Keratinocyte (primary cell): ENCODE results near the gene DHX58. TPM values are rescaled to one million over a fixed set of nuclear protein-coding genes. Genes with fewer than 3 reads are reported as not detected.

ENCODE experiments used
- DNase-seq: peaks from one replicate; pipeline ENCODE4 v3.0.0-alpha.2; 2011; ENCODE audit warnings: low read depth, missing footprints, low spot score
- FAIRE-seq: peaks from 2 replicates; lab custom pipeline; 2011; peaks lifted over from hg19 to GRCh38; lab: Jason Lieb, UNC
- H2AFZ ChIP-seq: 2 replicates; pipeline ENCODE4 v1.6.0; 2012; ENCODE audit warnings: low read length, control low read depth, inconsistent platforms; ENCODE audit not compliant: control insufficient read depth
- H3K27ac ChIP-seq: 2 replicates; pipeline ENCODE4 v1.5.1; 2011; ENCODE audit warnings: low read length; ENCODE audit not compliant: control insufficient read depth, insufficient read depth
- H3K27me3 ChIP-seq: 3 replicates; pipeline ENCODE4 v1.6.0; 2011; ENCODE audit warnings: low read length; ENCODE audit not compliant: control insufficient read depth, insufficient read depth; ENCODE audit errors: extremely low read depth
- H3K36me3 ChIP-seq, 2 experiments: 2 replicates in 1 of 2; 3 replicates in 1 of 2; pipeline ENCODE4 v1.5.1; 2011; ENCODE audit warnings: low read length in 2 of 2, mild to moderate bottlenecking in 1 of 2; ENCODE audit not compliant: control insufficient read depth in 2 of 2, insufficient read depth in 2 of 2; ENCODE audit errors: extremely low read depth in 1 of 2
- H3K4me1 ChIP-seq: 3 replicates; pipeline ENCODE4 v1.5.1; 2011; ENCODE audit warnings: low read length; ENCODE audit not compliant: control insufficient read depth, insufficient read depth; ENCODE audit errors: extremely low read depth
- H3K4me2 ChIP-seq: 3 replicates; pipeline ENCODE4 v1.6.0; 2011; ENCODE audit warnings: low read depth, low read length; ENCODE audit not compliant: control insufficient read depth, insufficient read depth; ENCODE audit errors: extremely low read depth
- H3K4me3 ChIP-seq, 3 experiments: fragments of 200-600 bp in 1 of 3; sonication (generic) in 1 of 3; 2 replicates in 2 of 3; 3 replicates in 1 of 3; pipeline ENCODE4 v1.5.1; 2011 to 2016; ENCODE audit warnings: low read length in 3 of 3, mild to moderate bottlenecking in 3 of 3, control low read depth in 2 of 3, inconsistent platforms in 1 of 3, low read depth in 1 of 3, mixed read lengths in 1 of 3, mixed run types in 1 of 3, moderate library complexity in 1 of 3; ENCODE audit not compliant: control insufficient read depth in 2 of 3, insufficient read depth in 2 of 3; ENCODE audit errors: extremely low read depth in 1 of 3
- H3K79me2 ChIP-seq: 2 replicates; pipeline ENCODE4 v1.6.0; 2012; ENCODE audit warnings: low read length; ENCODE audit not compliant: control insufficient read depth, insufficient read depth
- H3K9ac ChIP-seq: 3 replicates; pipeline ENCODE4 v1.6.0; 2011; ENCODE audit warnings: low read length; ENCODE audit not compliant: control insufficient read depth, insufficient read depth; ENCODE audit errors: extremely low read depth
- H3K9me1 ChIP-seq: 3 replicates; pipeline ENCODE4 v1.6.0; 2011; ENCODE audit warnings: low read length; ENCODE audit not compliant: control insufficient read depth, insufficient read depth; ENCODE audit errors: extremely low read depth
- H3K9me3 ChIP-seq: 2 replicates; pipeline ENCODE4 v1.5.1; 2012; ENCODE audit warnings: low read depth, low read length; ENCODE audit not compliant: control insufficient read depth
- H4K20me1 ChIP-seq: 3 replicates; pipeline ENCODE4 v1.6.0; 2011; ENCODE audit warnings: low read length; ENCODE audit not compliant: control insufficient read depth, insufficient read depth; ENCODE audit errors: extremely low read depth
- CTCF ChIP-seq, 3 experiments: IDR thresholded peaks in 1 of 3; conservative IDR thresholded peaks in 1 of 3; optimal IDR thresholded peaks in 1 of 3; 2 replicates in 2 of 3; 3 replicates in 1 of 3; pipeline versions ENCODE3 to v1.5.1; 2011; ENCODE audit warnings: low read length in 3 of 3, mild to moderate bottlenecking in 3 of 3, moderate library complexity in 2 of 3, control low read depth in 1 of 3, inconsistent platforms in 1 of 3; ENCODE audit not compliant: insufficient read depth in 2 of 3; ENCODE audit errors: extremely low read depth in 1 of 3
- EZH2 ChIP-seq: IDR thresholded peaks from one replicate; pipeline ENCODE4 v1.6.1; 2012; ENCODE audit warnings: inconsistent platforms, mild to moderate bottlenecking, low read length, moderate library complexity
- dilution Hi-C: fragments of 300-500 bp; cut with MboI; formaldehyde crosslinking; loops from one replicate; pipeline ENCODE4 v1.7.0; 2020; ENCODE audit warnings: low sequenced_read_pairs; ENCODE audit not compliant: extremely low pct_ligation_motif_present
- polyA plus RNA-seq, 5 experiments: library from polyadenylated mRNA; depleted of rRNA in 3 of 5; stranded (reverse) in 3 of 5; stranded (forward) in 1 of 5; unstranded in 1 of 5; fragments of >200 nt; gene quantifications; 1 replicate in 1 of 5; 2 replicates in 3 of 5; 3 replicates in 1 of 5; pipeline versions ENCODE4 v1.2.1 to v1.2.3, GENCODE V29; 2011 to 2012; ENCODE audit warnings: missing spikeins in 2 of 5, low read depth in 1 of 5, low replicate concordance in 1 of 5

Gene DHX58
- polyA plus RNA-seq, 1 donor (not counting 4 experiments of a cell fraction or from before 2014, with no cell fraction given): 5.2 TPM

GRCh38 chr17:42135664-42136653 is 23.4 kb upstream of the DHX58 start:
- DNase-seq: no peak
- Histone ChIP-seq H4K20me1 (peaks cover 26% of the 10 kb centered on the region), H3K27me3 (no peaks in the 10 kb centered on the region), H3K9me1 (peaks cover 4% of the 10 kb centered on the region), H3K4me2 (no peak overlapping the region), H3K4me3 (no peak overlapping the region), H3K27ac (peak overlapping the region; percentile 24), H2AFZ (no peak overlapping the region), H3K4me1 (peaks cover 21% of the 10 kb centered on the region), H3K79me2 (peaks cover 87% of the 10 kb centered on the region), H3K36me3 (peaks cover 16 to 30% of the 10 kb centered on the region in 2 experiments), H3K9me3 (no peaks in the 10 kb centered on the region), H3K9ac (no peak overlapping the region)
- FAIRE-seq: peak; percentile 67
- TF ChIP-seq CTCF (optimal IDR thresholded peaks at IDR 0.05 in 1 of 3, IDR thresholded peaks at IDR 0.05 in 1 of 3, conservative IDR thresholded peaks at IDR 0.05 in 1 of 3; ENCODE audit: extremely low read depth in 1 of 3, insufficient read depth in 2 of 3, low read length in 3 of 3) (no peak), EZH2 (no peak)
- dilution Hi-C loops: no loop called here

- Histone ChIP-seq H2AFZ (no peak overlapping the region), H3K4me3 (no peak overlapping the region), H4K20me1 (peaks cover 31% of the 10 kb centered on the region), H3K79me2 (peaks cover 89% of the 10 kb centered on the region), H3K9ac (no peak overlapping the region), H3K27me3 (no peaks in the 10 kb centered on the region), H3K36me3 (peaks cover 20 to 38% of the 10 kb centered on the region in 2 experiments), H3K9me3 (no peaks in the 10 kb centered on the region), H3K4me2 (no peak overlapping the region), H3K4me1 (peaks cover 21% of the 10 kb centered on the region), H3K9me1 (peaks cover 4% of the 10 kb centered on the region), H3K27ac (peak overlapping the region; percentile 24)
- TF ChIP-seq CTCF (optimal IDR thresholded peaks at IDR 0.05 in 1 of 3, IDR thresholded peaks at IDR 0.05 in 1 of 3, conservative IDR thresholded peaks at IDR 0.05 in 1 of 3; ENCODE audit: extremely low read depth in 1 of 3, insufficient read depth in 2 of 3, low read length in 3 of 3) (no peak), EZH2 (no peak)
- no peak for DNase-seq
- dilution Hi-C loops: no loop called here
- FAIRE-seq: no peak
Measured at GRCh38 chr17:42135151-42135550, 22.6 kb upstream of the DHX58 start.
